HG03354 (cell line): ENCODE results near the gene E2F6.

Experiments used
- ATAC-seq: cut with Tn5 transposase; IDR thresholded peaks from one replicate; pipeline ENCODE4 v1.9.1; 2021; ENCODE audit warnings: mild to moderate bottlenecking; ENCODE audit not compliant: unreplicated experiment, poor library complexity, severe bottlenecking

Gene E2F6

DNA sequence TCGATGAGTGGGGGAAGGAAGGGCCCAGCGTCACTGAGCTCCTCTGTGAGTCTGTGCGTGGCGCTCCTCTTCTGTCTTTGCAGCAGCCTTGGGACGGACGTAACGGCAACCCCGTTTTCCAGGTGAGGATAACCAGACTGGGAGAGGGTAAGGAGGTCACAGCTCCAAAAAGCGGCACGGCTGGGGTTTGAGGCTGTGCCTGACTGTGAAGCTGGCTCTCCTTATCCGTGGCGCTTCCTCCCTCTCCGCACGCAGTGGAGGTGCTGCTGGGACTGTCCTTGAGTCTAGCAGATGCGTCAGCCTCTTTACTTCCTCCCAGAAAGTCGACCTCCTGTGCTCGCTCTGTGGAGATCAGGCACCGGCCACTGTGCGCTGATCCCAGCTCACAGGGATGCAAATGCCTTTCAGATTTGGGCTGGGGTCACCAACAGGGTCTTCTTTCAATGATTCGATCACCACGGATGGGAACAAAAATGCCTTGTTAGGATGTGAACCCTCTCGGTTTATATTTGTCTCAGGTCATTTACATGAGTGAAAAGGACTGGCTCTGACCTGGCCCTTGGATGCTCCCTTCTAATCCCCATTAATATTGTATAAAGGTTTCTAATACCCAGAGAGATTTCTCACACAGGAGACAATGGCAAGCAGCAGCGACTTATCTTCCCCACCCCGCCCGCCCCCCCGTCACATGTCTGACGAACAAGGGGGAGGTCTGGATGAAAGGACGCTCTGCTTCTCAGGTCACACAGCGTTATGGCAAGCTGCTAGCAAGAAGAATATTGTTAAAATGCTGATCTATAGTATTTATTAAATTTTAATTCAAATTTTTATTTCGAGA lies 30.1 kb upstream of the E2F6 start:
- no peak for ATAC-seq

GRCh38 chr2:11494310-11494709 lies 28.3 kb upstream of the E2F6 start:
- ATAC-seq, result no peak

GRCh38 chr2:11493282-11493681 lies 27.3 kb upstream of the E2F6 start:
- no peak for ATAC-seq

- ATAC-seq, result no peak
Measured at GRCh38 chr2:11492720-11493119, 26.8 kb upstream of the E2F6 start.

DNA sequence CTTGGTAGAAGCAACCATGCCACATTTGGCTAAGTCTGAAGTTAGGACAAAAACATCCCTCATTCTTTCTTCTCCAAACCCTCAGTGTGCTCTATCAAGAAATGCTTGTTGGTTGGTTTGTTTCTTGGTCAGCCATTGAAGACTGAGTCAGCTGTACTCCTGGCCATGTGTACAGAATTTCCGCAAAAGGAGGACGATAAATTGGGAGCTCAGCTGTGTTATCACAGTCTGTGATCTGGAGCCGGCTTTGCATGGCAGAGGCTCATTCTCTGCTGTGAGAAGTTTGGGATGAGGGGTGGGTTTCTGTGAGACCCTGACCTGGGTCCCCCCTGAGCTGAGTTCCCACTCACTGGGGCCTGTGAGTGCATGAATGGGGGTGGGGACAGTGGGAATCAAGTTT lies 26.3 kb upstream of the E2F6 start:
- ATAC-seq, result no peak

DNA sequence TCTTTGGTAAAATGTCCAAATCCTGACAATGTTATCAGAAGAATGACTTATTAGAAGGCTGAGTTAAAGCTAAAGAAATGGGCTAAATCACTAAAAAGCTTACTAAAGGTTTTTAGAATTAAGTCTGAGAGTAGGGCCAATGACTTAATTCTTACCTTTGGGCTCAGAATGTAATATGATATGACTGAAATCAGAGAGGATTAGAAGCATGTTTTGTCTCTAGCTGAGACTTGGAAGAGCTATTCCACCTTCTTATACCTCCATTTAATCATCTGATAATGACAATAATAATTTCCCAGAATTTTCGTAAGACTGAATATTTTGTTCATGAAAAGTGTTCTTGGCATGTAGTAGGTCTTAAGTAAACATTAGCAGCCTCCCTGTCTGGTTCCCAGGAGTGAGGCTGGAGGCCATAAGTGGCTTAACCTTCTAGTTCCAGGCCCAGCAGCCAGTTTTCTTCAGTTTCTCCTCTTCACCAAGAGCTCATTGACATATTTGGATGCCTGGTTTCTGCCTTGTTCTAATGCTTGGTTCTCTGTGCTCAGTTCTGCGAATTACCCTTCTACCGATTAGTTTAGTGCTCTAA lies 25.5 kb upstream of the E2F6 start:
- no peak for ATAC-seq

DNA sequence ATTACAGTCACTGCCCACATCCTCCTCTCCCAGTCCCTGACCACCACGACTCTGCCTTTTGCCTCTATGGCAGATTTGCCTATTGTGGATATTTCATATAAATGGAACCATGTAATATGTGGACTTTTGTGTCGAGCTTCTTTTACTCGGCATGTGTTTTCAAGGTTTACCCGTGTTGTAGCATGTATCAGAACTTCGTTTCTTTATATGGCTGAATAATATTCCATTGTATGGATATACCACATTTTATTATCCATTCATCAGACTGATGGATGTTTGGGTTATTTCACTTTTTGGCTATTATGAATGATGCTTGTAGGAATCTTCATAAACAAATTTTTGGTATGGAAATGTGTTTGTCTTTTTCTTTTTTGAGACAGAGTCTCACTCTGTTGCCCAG lies 24.2 kb upstream of the E2F6 start:
- ATAC-seq, result no peak

- no peak for ATAC-seq
Measured at GRCh38 chr2:11488809-11489208, 22.8 kb upstream of the E2F6 start.

DNA sequence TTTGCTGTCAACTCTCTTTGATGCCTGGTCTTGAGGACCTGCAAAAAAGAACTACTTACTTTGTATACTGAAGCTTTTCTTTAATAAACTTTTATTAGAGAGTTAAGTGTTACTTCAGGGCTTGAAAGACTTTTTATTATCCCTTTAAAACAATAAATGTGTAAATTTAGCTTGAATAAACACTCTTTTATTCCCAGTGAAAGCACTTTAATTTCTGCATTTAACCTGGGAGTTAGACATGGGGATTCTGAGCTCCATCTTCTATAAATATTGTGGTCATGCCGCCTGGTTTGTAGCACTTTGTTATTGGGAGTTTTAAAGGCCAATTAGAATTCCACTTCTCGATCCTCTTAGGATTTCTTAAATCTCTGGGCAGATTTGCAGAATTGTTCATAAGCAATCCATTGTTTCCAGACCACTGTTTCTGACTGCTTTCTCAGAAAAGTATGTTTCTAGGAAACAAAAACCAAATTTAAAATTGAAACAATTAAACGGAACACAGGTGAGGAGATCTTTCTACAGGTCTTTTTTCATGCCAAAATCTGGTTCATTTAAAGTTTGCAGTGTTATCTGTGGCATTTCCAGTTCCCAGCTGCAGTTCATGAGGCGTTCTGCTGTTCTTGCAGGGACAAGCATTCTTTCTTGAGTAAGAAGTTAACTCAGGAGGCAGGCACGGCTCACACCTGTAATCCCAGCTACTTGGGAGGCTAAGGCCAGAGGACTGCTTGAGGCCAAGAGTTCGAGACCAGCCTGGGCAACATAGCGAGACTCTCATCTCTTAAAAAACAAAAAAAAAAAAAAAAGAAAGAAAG lies 18.1 kb upstream of the E2F6 start:
- ATAC-seq, result no peak

DNA sequence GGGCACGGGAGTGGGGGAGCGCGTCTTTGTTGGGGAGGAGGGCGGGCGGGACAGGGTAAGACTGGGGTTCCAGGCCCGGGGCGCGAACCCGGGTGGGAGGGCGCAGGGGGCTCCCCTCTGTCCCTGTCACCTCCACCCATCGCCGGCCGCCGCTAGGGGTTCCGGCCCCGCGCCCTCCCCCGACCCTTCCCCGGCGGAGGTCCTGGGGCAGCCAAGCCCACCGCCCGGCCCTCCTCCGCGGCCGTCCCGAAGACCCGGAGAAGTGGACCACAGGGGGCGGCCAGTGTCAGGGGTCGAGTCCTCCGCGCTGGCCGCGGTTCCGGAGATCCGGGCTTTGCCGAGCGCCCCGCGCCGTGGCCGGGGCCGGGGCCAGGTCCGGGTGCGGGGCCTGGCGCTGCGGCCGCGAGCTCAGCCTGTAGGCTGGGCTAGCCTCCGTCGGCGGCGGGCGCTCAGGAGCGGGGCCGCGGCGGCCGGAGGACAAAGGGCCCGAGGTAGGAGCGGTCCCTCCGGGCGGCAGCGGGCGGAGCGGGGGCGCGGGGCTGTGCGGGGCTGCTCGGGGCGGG lies 16.6 kb upstream of the E2F6 start:
- no peak for ATAC-seq

GRCh38 chr2:11481789-11482472 lies 16.0 kb upstream of the E2F6 start:
- ATAC-seq, result no peak

- no peak for ATAC-seq
Measured at GRCh38 chr2:11481426-11481788, 15.4 kb upstream of the E2F6 start.

DNA sequence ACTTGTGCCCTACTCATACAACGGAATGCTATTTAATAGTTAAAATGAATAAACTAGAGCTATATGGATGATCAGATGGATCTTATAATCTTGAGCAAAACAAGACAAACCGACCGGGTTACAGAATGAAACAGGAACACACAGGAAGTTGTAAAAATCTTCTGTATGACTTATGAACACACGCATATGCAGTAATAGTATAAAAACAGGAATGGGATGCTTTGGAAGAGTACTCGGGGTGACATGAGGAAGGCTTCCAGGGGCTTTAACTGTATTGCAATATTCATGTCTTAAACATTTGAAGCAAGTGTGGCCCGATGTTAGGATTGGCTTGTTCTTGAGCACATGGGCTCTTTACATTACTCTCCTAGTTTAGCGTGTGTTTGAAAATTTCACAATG lies 14.9 kb upstream of the E2F6 start:
- ATAC-seq, result no peak

GRCh38 chr2:11480406-11480805 lies 14.4 kb upstream of the E2F6 start:
- no peak for ATAC-seq

- no peak for ATAC-seq
Measured at GRCh38 chr2:11478899-11479605, 13.1 kb upstream of the E2F6 start.

- ATAC-seq, result peak; percentile 86
Measured at GRCh38 chr2:11477994-11478393, 12.0 kb upstream of the E2F6 start.

DNA sequence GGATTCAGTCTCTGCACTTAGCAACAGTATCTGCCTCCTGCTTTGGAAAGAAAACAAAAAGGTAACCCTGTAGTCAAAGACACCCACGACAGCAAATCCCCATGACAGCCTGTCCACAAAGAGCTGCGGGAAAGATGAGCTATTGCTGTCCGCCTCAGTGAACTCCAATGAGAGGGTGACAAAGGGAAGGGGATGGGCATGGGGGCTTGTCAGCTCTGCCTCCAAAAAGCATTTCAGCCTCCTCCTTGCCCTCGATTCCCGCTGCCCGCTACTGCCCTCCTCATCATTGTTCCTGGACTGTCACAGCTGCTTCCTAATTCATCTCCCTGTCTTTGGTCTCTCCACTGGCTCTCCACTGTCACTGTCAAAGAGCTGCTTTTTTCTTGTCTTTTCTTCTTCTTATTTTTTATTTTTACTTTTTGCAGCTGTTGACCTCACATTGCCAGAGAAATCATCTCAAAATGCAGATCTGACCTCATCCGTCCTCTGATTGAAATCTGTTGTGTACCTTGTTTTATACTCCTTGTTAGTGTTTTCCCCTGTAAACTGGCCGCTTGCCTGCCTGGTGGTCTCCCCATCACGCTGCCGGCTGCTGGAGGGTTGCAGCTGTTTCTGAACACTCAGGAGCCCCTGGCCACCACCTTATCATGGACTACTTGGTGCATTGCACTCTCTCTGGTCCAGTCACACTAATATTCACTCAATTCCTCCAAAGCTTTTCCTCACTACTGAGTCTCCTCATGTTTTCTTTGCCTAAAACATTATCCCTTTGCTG lies 7.9 kb upstream of the E2F6 start:
- no peak for ATAC-seq

DNA sequence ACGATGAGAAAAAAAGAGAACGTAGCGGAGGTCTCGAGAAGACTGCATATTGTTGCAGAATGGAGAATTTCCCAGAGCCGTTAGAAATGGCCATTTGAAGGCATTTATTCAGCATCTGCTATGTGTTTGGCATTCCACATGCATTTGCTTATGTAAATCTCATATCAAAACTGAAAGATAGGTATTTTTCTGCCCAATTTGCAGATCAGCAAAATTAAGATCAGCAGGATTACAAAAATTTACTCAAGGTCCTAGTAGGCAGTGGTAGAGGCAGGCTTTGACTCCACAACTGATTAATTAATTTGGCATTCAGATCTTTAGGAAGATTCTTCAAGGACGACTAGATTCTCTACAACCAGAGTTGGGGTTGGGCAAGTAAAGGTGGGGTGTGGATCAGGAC lies 1.8 kb upstream of the E2F6 start:
- ATAC-seq, result no peak
